HepG2 (cell line): ENCODE measurements around the gene NFATC1.

Experiments used
- CTCF ChIP-seq: sonication (generic); formaldehyde crosslinking; IDR thresholded peaks from 2 replicates; pipeline ENCODE4 v1.5.0; 2020; ENCODE audit warnings: mild to moderate bottlenecking, missing genetic modification reagents, moderate library complexity
- MLXIP ChIP-seq: sonication (generic); formaldehyde crosslinking; IDR thresholded peaks from 2 replicates; pipeline ENCODE4 v1.9.0; 2021; ENCODE audit warnings: missing genetic modification reagents, borderline replicate concordance
- ZNF318 ChIP-seq: sonication (generic); formaldehyde crosslinking; IDR thresholded peaks from 2 replicates; pipeline ENCODE4 v1.4.0; 2020; ENCODE audit warnings: mild to moderate bottlenecking, missing genetic modification reagents

- TF ChIP-seq MLXIP (no peak), ZNF318 (no peak), CTCF (CRISPR knock-in tag) (no peak)
Measured at GRCh38 chr18:79381811-79382311, 13.9 kb upstream of the NFATC1 start.
